IMR-90 (cell line): ENCODE results near the gene PLCL2. TPM values are rescaled to one million over a fixed set of nuclear protein-coding genes. Genes with fewer than 3 reads are reported as not detected.

Experiments
- ATAC-seq: fragments of 200-7000 bp; cut with Tn5 transposase; 2 replicates; pipeline ENCODE4 v1.9.1; 2020; ENCODE audit warnings: low read depth, mild to moderate bottlenecking, moderate library complexity
- BruUV-seq: library from RNA; stranded (reverse); fragments of 400-500 nt; replicated peaks from 2 replicates; lab custom pipeline; 2021; lab: Mats Ljungman, UMichigan
- CTCF ChIA-PET: fragments of 300-600 bp; formaldehyde crosslinking; extraction: SDS; loops from one replicate; lab custom pipeline; 2021; ENCODE audit warnings: antibody characterized with exemption; lab: Yijun Ruan, JAX
- POLR2A ChIA-PET: fragments of 300-600 bp; sonication (Branson Sonifier 250); formaldehyde crosslinking; loops from one replicate; lab custom pipeline; 2022; ENCODE audit warnings: antibody characterized with exemption; ENCODE audit not compliant: unreplicated experiment; lab: Charles Lee
- DNase-seq: peaks from one replicate; pipeline ENCODE4 v3.0.0; 2013
- H2AFZ ChIP-seq: replicated peaks from 2 replicates; pipeline ENCODE3; 2013; ENCODE audit warnings: low read length, mild to moderate bottlenecking; ENCODE audit not compliant: poor library complexity
- H2AK5ac ChIP-seq: 2 replicates; pipeline ENCODE4 v1.6.1; 2013; ENCODE audit warnings: low read depth, low read length, inconsistent platforms
- H2AK9ac ChIP-seq: replicated peaks from 2 replicates; pipeline ENCODE3; 2013; ENCODE audit warnings: mild to moderate bottlenecking, low read depth, low read length, moderate library complexity; ENCODE audit not compliant: poor library complexity
- H2BK120ac ChIP-seq: 2 replicates; pipeline ENCODE4 v1.6.1; 2013; ENCODE audit warnings: low read depth, low read length, inconsistent platforms
- H2BK15ac ChIP-seq: 3 replicates; pipeline ENCODE4 v1.6.1; 2013; ENCODE audit warnings: low read depth, low read length, inconsistent platforms
- H2BK20ac ChIP-seq: 2 replicates; pipeline ENCODE4 v1.6.1; 2013; ENCODE audit warnings: low read depth, mild to moderate bottlenecking, inconsistent platforms, low read length, moderate library complexity
- H2BK5ac ChIP-seq: 2 replicates; pipeline ENCODE4 v1.6.1; 2013; ENCODE audit warnings: mild to moderate bottlenecking, low read depth, low read length, inconsistent platforms; ENCODE audit not compliant: poor library complexity, severe bottlenecking
- H3K14ac ChIP-seq: replicated peaks from 2 replicates; pipeline ENCODE4 v1.6.1; 2013; ENCODE audit warnings: low read depth, low read length, inconsistent platforms
- H3K18ac ChIP-seq: 2 replicates; pipeline ENCODE4 v1.6.1; 2013; ENCODE audit warnings: low read depth, low read length, control low read depth
- H3K23ac ChIP-seq: 2 replicates; pipeline ENCODE4 v1.6.1; 2013; ENCODE audit warnings: low read depth, low read length, inconsistent platforms
- H3K27ac ChIP-seq: 2 replicates; pipeline ENCODE4 v1.5.1; 2013; ENCODE audit warnings: mild to moderate bottlenecking, control low read depth, low read length; ENCODE audit not compliant: insufficient read depth
- H3K27me3 ChIP-seq: 2 replicates; pipeline ENCODE4 v1.6.1; 2013; ENCODE audit warnings: low read length; ENCODE audit not compliant: control insufficient read depth, insufficient read depth
- H3K36me3 ChIP-seq: 2 replicates; pipeline ENCODE4 v1.6.1; 2013; ENCODE audit warnings: low read length, mixed read lengths; ENCODE audit not compliant: control insufficient read depth, insufficient read depth
- H3K4ac ChIP-seq: 2 replicates; pipeline ENCODE4 v1.6.1; 2013; ENCODE audit warnings: low read depth, low read length, inconsistent platforms
- H3K4me1 ChIP-seq: 2 replicates; pipeline ENCODE4 v1.6.1; 2013; ENCODE audit warnings: low read length, mixed read lengths; ENCODE audit not compliant: control insufficient read depth, insufficient read depth
- H3K4me2 ChIP-seq: 2 replicates; pipeline ENCODE4 v1.6.1; 2013; ENCODE audit warnings: low read depth, mild to moderate bottlenecking, control low read depth, low read length, moderate library complexity
- H3K4me3 ChIP-seq: 2 replicates; pipeline ENCODE4 v1.5.1; 2013; ENCODE audit warnings: low read depth, mild to moderate bottlenecking, control low read depth, low read length, moderate library complexity; ENCODE audit not compliant: insufficient read depth
- H3K56ac ChIP-seq: 2 replicates; pipeline ENCODE4 v1.6.1; 2013; ENCODE audit warnings: low read length, inconsistent platforms; ENCODE audit not compliant: insufficient read depth; ENCODE audit errors: extremely low read depth
- H3K79me1 ChIP-seq, 2 experiments: 2 replicates each; pipeline ENCODE4 v1.6.1; 2013; ENCODE audit warnings: low read length in 2 of 2, inconsistent platforms in 1 of 2, low read depth in 1 of 2
- H3K9ac ChIP-seq: 2 replicates; pipeline ENCODE4 v1.6.1; 2013; ENCODE audit warnings: low read depth, low read length, control low read depth
- H3K9me1 ChIP-seq: 2 replicates; pipeline ENCODE4 v1.6.1; 2013; ENCODE audit warnings: low read length, inconsistent platforms; ENCODE audit not compliant: insufficient read depth
- H3K9me3 ChIP-seq: 2 replicates; pipeline ENCODE4 v1.6.1; 2013; ENCODE audit warnings: low read length; ENCODE audit not compliant: control insufficient read depth, insufficient read depth
- H4K20me1 ChIP-seq: 2 replicates; pipeline ENCODE4 v1.6.1; 2013; ENCODE audit warnings: low read length, inconsistent platforms; ENCODE audit not compliant: insufficient read depth
- H4K5ac ChIP-seq: 2 replicates; pipeline ENCODE4 v1.6.1; 2013; ENCODE audit warnings: mild to moderate bottlenecking, low read depth, low read length, control low read depth
- H4K8ac ChIP-seq, 2 experiments: 2 replicates each; pipeline ENCODE4 v1.6.1; 2013; ENCODE audit warnings: low read depth in 2 of 2, low read length in 2 of 2, control low read depth in 1 of 2, inconsistent platforms in 1 of 2
- H4K91ac ChIP-seq: 2 replicates; pipeline ENCODE4 v1.6.1; 2013; ENCODE audit warnings: low read depth, low read length, inconsistent platforms; ENCODE audit not compliant: insufficient read depth
- BHLHE40 ChIP-seq: fragments of 150-350 bp; IDR thresholded peaks from 2 replicates; pipeline ENCODE4 v1.6.1; 2016; ENCODE audit warnings: mild to moderate bottlenecking, low read depth, low read length
- CEBPB ChIP-seq: IDR thresholded peaks from 2 replicates; pipeline ENCODE4 v1.6.1; 2012; ENCODE audit warnings: low read depth, low read length, improper control_type of control experiment
- CHD1 ChIP-seq: IDR thresholded peaks from 2 replicates; pipeline ENCODE4 v1.6.1; 2012; ENCODE audit warnings: low read depth, low read length, improper control_type of control experiment
- FOS ChIP-seq: fragments of 150-350 bp; IDR thresholded peaks from 2 replicates; pipeline ENCODE4 v1.6.1; 2016; ENCODE audit warnings: low read depth, low read length
- MAFK ChIP-seq: IDR thresholded peaks from 2 replicates; pipeline ENCODE4 v1.6.1; 2012; ENCODE audit warnings: low read depth, low read length, improper control_type of control experiment
- MAZ ChIP-seq: IDR thresholded peaks from 2 replicates; pipeline ENCODE4 v1.6.1; 2012; ENCODE audit warnings: low read depth, mild to moderate bottlenecking, low read length, improper control_type of control experiment, moderate library complexity, borderline replicate concordance
- MXI1 ChIP-seq: IDR thresholded peaks from 2 replicates; pipeline ENCODE4 v1.6.1; 2012; ENCODE audit warnings: low read depth, mild to moderate bottlenecking, low read length, moderate library complexity, borderline replicate concordance
- NFE2L2 ChIP-seq: fragments of 150-350 bp; IDR thresholded peaks from 2 replicates; pipeline ENCODE4 v1.6.1; 2016; ENCODE audit warnings: low read depth, mild to moderate bottlenecking, low read length
- POLR2A ChIP-seq: IDR thresholded peaks from 2 replicates; pipeline ENCODE4 v1.6.1; 2012; ENCODE audit warnings: mild to moderate bottlenecking, low read depth, low read length
- RAD21 ChIP-seq: IDR thresholded peaks from 2 replicates; pipeline ENCODE4 v1.6.1; 2012; ENCODE audit warnings: low read length, improper control_type of control experiment
- RCOR1 ChIP-seq: IDR thresholded peaks from 2 replicates; pipeline ENCODE4 v1.6.1; 2012; ENCODE audit warnings: mild to moderate bottlenecking, low read length, improper control_type of control experiment; ENCODE audit not compliant: insufficient replicate concordance
- RFX5 ChIP-seq: IDR thresholded peaks from 2 replicates; pipeline ENCODE4 v1.8.0; 2012; ENCODE audit warnings: low read depth, mild to moderate bottlenecking, low read length, moderate library complexity
- SMC3 ChIP-seq: fragments of 150-350 bp; IDR thresholded peaks from 2 replicates; pipeline ENCODE4 v1.6.1; 2016; ENCODE audit warnings: low read depth, mild to moderate bottlenecking, antibody characterized with exemption, low read length, moderate library complexity
- USF2 ChIP-seq: fragments of 150-350 bp; IDR thresholded peaks from 2 replicates; pipeline ENCODE4 v1.6.1; 2017; ENCODE audit warnings: mild to moderate bottlenecking, antibody characterized with exemption, low read length, low read depth
- dilution Hi-C: fragments of 300-500 bp; cut with HindIII; formaldehyde crosslinking; loops from one replicate; pipeline ENCODE4 v1.14.3; 2018; ENCODE audit warnings: low sequenced_read_pairs; ENCODE audit not compliant: unreplicated experiment
- in situ Hi-C: fragments of 300-500 bp; cut with MboI; formaldehyde crosslinking; loops from 3 replicates; pipeline ENCODE4 v1.14.3; 2019; ENCODE audit warnings: low sequenced_read_pairs, inconsistent platforms, mixed read lengths
- intact Hi-C: fragments of 100-400 bp; cut with micrococcal nuclease; formaldehyde crosslinking; loops from 2 replicates; pipeline ENCODE4 v1.10.0; 2022
- polyA plus RNA-seq, 3 experiments: library from polyadenylated mRNA; depleted of rRNA; stranded (reverse); fragments of >200 nt; gene quantifications; 2 replicates each; pipeline ENCODE4 v1.2.3, GENCODE V29; 2012; ENCODE audit warnings: low replicate concordance in 1 of 3
- total RNA-seq: library from RNA; depleted of rRNA; stranded (reverse); fragments of >200 nt; gene quantifications from 2 replicates; pipeline ENCODE4 v1.2.3, GENCODE V29; 2012
- TF ChIP-seq, protein P1 (sequence below): fragments of 150-350 bp; IDR thresholded peaks from 2 replicates; pipeline ENCODE4 v1.6.1; 2016; ENCODE audit warnings: low read depth, mild to moderate bottlenecking, low read length, moderate library complexity, borderline replicate concordance
- TF ChIP-seq, protein P2 (sequence below): conservative IDR thresholded peaks from 2 replicates; pipeline ENCODE4 v1.5.1; 2012; ENCODE audit warnings: mild to moderate bottlenecking, low read depth, low read length, improper control_type of control experiment

Gene PLCL2
- total and polyA plus RNA-seq, 2 of the 4 experiments (the other 2 are of a cell fraction) = 0.92 to 3.8 TPM

GRCh38 chr3:16945330-16945729, 60.6 kb downstream of the PLCL2 start:
- DNase-seq = peak; percentile 15

More at GRCh38 chr3:16945330-16945729, 60.6 kb downstream of the PLCL2 start:
- no peak overlapping the region for H3K56ac ChIP-seq
- no peak overlapping the region for H3K9ac ChIP-seq
- no peak overlapping the region for H3K4ac ChIP-seq
- H2AK5ac ChIP-seq = no peak overlapping the region
- H2BK15ac ChIP-seq = no peak overlapping the region
- no peak overlapping the region for H2BK20ac ChIP-seq
- intact Hi-C loops (no loop called here), dilution Hi-C loops (no loop called here), in situ Hi-C loops (no loop called here)
- no peak overlapping the region for H4K8ac ChIP-seq
- no peaks in the 10 kb centered on the region for H3K36me3 ChIP-seq
- no peaks in the 10 kb centered on the region for H4K20me1 ChIP-seq
- H3K79me1 ChIP-seq = no peaks in the 10 kb centered on the region; a peak in 1 of 4 replicates
- no peak overlapping the region for H3K14ac ChIP-seq
- H3K27me3 ChIP-seq = no peaks in the 10 kb centered on the region; the same call in 1 of the 2 replicates
- no peaks in the 10 kb centered on the region for H3K9me1 ChIP-seq
- no peak overlapping the region for H2BK120ac ChIP-seq
- no TSS peak for BruUV-seq
- no peak overlapping the region for H2AK9ac ChIP-seq
- H3K4me2 ChIP-seq = no peak overlapping the region
- no peak overlapping the region for H2BK5ac ChIP-seq
- no peaks in the 10 kb centered on the region for H3K9me3 ChIP-seq
- H2AFZ ChIP-seq = no peak overlapping the region
- no peak overlapping the region for H3K18ac ChIP-seq
- ChIA-PET CTCF (no interaction called here), POLR2A (no interaction called here)
- H3K4me3 ChIP-seq = no peak overlapping the region
- ATAC-seq = no peak
- no peak overlapping the region for H3K23ac ChIP-seq
- TF ChIP-seq, protein P1, sequence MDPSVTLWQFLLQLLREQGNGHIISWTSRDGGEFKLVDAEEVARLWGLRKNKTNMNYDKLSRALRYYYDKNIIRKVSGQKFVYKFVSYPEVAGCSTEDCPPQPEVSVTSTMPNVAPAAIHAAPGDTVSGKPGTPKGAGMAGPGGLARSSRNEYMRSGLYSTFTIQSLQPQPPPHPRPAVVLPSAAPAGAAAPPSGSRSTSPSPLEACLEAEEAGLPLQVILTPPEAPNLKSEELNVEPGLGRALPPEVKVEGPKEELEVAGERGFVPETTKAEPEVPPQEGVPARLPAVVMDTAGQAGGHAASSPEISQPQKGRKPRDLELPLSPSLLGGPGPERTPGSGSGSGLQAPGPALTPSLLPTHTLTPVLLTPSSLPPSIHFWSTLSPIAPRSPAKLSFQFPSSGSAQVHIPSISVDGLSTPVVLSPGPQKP = no peak
- TF ChIP-seq CEBPB (no peak), RFX5 (no peak), MAFK (no peak), CHD1 (no peak), BHLHE40 (no peak), RAD21 (no peak), SMC3 (no peak), RCOR1 (no peak), NFE2L2 (no peak), FOS (no peak), USF2 (no peak), MXI1 (no peak), POLR2A (no peak), MAZ (no peak)
- TF ChIP-seq, protein P2, sequence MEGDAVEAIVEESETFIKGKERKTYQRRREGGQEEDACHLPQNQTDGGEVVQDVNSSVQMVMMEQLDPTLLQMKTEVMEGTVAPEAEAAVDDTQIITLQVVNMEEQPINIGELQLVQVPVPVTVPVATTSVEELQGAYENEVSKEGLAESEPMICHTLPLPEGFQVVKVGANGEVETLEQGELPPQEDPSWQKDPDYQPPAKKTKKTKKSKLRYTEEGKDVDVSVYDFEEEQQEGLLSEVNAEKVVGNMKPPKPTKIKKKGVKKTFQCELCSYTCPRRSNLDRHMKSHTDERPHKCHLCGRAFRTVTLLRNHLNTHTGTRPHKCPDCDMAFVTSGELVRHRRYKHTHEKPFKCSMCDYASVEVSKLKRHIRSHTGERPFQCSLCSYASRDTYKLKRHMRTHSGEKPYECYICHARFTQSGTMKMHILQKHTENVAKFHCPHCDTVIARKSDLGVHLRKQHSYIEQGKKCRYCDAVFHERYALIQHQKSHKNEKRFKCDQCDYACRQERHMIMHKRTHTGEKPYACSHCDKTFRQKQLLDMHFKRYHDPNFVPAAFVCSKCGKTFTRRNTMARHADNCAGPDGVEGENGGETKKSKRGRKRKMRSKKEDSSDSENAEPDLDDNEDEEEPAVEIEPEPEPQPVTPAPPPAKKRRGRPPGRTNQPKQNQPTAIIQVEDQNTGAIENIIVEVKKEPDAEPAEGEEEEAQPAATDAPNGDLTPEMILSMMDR = no peak
- no peaks in the 10 kb centered on the region for H3K4me1 ChIP-seq
- H4K91ac ChIP-seq = no peak overlapping the region
- no peak overlapping the region for H3K27ac ChIP-seq
- no peak overlapping the region for H4K5ac ChIP-seq
